Measurements from ENCODE around the gene CHML.

CHML gene

DNA sequence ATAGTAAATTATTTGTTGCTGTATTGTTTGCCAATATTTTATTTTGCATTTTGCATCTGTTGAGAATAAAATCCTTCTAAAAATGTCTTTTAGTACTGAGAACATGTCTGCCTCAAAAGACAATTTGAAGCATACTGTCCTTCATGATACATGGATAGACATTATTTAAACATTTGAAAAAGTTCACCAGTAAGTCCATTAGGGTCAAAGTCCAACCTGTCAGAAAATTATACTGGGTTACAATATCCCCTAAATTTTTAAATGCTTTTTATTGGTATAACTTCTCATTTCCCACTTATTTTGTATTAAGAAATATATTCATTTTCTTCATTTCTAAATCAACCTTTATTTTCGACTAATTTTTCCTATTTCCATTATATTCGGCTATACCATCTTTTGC, 9.3 kb downstream of the CHML start:
- Histone ChIP-seq H3K36me3 (ENCODE audit: control insufficient read depth, insufficient read depth, low read length) (no peaks in the 10 kb centered on the region), H3K4me3 (ENCODE audit: low read length) (no peak overlapping the region), H3K9ac (ENCODE audit: low read length) (no peak overlapping the region), H3K27me3 (ENCODE audit: control insufficient read depth, insufficient read depth, low read length) (no peaks in the 10 kb centered on the region), H3K4me1 (ENCODE audit: control insufficient read depth, insufficient read depth, low read length) (no peaks in the 10 kb centered on the region), H3K27ac (ENCODE audit: low read depth, low read length) (no peak overlapping the region)

- no peak overlapping the region for H3K9ac ChIP-seq (ENCODE audit: low read length)
- no peak overlapping the region for H3K4me3 ChIP-seq (ENCODE audit: low read length)
- H3K4me1 ChIP-seq (ENCODE audit: control insufficient read depth, insufficient read depth, low read length) = no peaks in the 10 kb centered on the region
- no peaks in the 10 kb centered on the region for H3K27me3 ChIP-seq (ENCODE audit: control insufficient read depth, insufficient read depth, low read length)
- H3K36me3 ChIP-seq (ENCODE audit: control insufficient read depth, insufficient read depth, low read length) = no peaks in the 10 kb centered on the region
- H3K27ac ChIP-seq (ENCODE audit: low read depth, low read length) = no peak overlapping the region
Observed at GRCh38 chr1:241630476-241630875, 9.7 kb downstream of the CHML start.

GRCh38 chr1:241630005-241630404, 10.2 kb downstream of the CHML start:
- H3K27ac ChIP-seq (ENCODE audit: low read depth, low read length) = no peak overlapping the region
- H3K36me3 ChIP-seq (ENCODE audit: control insufficient read depth, insufficient read depth, low read length) = no peaks in the 10 kb centered on the region
- H3K27me3 ChIP-seq (ENCODE audit: control insufficient read depth, insufficient read depth, low read length) = no peaks in the 10 kb centered on the region
- no peak overlapping the region for H3K4me3 ChIP-seq (ENCODE audit: low read length)
- H3K9ac ChIP-seq (ENCODE audit: low read length) = no peak overlapping the region
- H3K4me1 ChIP-seq (ENCODE audit: control insufficient read depth, insufficient read depth, low read length) = no peaks in the 10 kb centered on the region

- Histone ChIP-seq H3K27ac (ENCODE audit: low read depth, low read length) (no peak overlapping the region), H3K9ac (ENCODE audit: low read length) (no peak overlapping the region), H3K36me3 (ENCODE audit: control insufficient read depth, insufficient read depth, low read length) (no peaks in the 10 kb centered on the region), H3K4me3 (ENCODE audit: low read length) (no peak overlapping the region), H3K4me1 (ENCODE audit: control insufficient read depth, insufficient read depth, low read length) (no peaks in the 10 kb centered on the region), H3K27me3 (ENCODE audit: control insufficient read depth, insufficient read depth, low read length) (no peaks in the 10 kb centered on the region)
Observed at GRCh38 chr1:241627453-241628259, 12.5 kb downstream of the CHML start.

DNA sequence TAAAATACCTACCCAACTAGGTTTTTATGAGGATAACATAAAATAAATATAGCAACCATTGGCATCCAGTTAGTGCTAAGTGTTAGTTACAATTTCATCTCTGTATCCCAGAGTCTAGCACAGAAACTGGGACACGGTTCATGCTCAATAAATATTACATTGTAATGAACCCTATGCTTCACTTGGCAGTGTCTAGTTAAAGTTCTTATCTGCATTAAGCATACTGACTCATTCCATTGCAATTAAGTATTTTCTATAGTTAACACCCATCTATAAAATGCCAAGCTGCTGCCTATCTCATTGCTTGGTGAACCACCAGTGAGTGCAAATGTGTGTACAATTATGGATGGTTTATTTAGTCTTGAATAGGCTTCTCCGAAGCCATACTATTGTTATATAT, 15.2 kb downstream of the CHML start:
- H3K4me3 ChIP-seq (ENCODE audit: low read length) = no peak overlapping the region
- no peaks in the 10 kb centered on the region for H3K4me1 ChIP-seq (ENCODE audit: control insufficient read depth, insufficient read depth, low read length)
- H3K36me3 ChIP-seq (ENCODE audit: control insufficient read depth, insufficient read depth, low read length) = no peaks in the 10 kb centered on the region
- H3K27me3 ChIP-seq (ENCODE audit: control insufficient read depth, insufficient read depth, low read length) = no peaks in the 10 kb centered on the region
- no peak overlapping the region for H3K27ac ChIP-seq (ENCODE audit: low read depth, low read length)
- H3K9ac ChIP-seq (ENCODE audit: low read length) = no peak overlapping the region

GRCh38 chr1:241622669-241623068, 17.5 kb downstream of the CHML start:
- no peaks in the 10 kb centered on the region for H3K27me3 ChIP-seq (ENCODE audit: control insufficient read depth, insufficient read depth, low read length)
- H3K36me3 ChIP-seq (ENCODE audit: control insufficient read depth, insufficient read depth, low read length) = no peaks in the 10 kb centered on the region
- H3K4me3 ChIP-seq (ENCODE audit: low read length) = no peak overlapping the region
- H3K9ac ChIP-seq (ENCODE audit: low read length) = no peak overlapping the region
- no peaks in the 10 kb centered on the region for H3K4me1 ChIP-seq (ENCODE audit: control insufficient read depth, insufficient read depth, low read length)
- H3K27ac ChIP-seq (ENCODE audit: low read depth, low read length) = no peak overlapping the region

GRCh38 chr1:241617426-241617825, 22.7 kb downstream of the CHML start:
- Histone ChIP-seq H3K4me3 (ENCODE audit: low read length) (no peak overlapping the region), H3K27ac (ENCODE audit: low read depth, low read length) (no peak overlapping the region), H3K36me3 (ENCODE audit: control insufficient read depth, insufficient read depth, low read length) (no peaks in the 10 kb centered on the region), H3K9ac (ENCODE audit: low read length) (no peak overlapping the region), H3K27me3 (ENCODE audit: control insufficient read depth, insufficient read depth, low read length) (no peaks in the 10 kb centered on the region), H3K4me1 (ENCODE audit: control insufficient read depth, insufficient read depth, low read length) (no peaks in the 10 kb centered on the region)

DNA sequence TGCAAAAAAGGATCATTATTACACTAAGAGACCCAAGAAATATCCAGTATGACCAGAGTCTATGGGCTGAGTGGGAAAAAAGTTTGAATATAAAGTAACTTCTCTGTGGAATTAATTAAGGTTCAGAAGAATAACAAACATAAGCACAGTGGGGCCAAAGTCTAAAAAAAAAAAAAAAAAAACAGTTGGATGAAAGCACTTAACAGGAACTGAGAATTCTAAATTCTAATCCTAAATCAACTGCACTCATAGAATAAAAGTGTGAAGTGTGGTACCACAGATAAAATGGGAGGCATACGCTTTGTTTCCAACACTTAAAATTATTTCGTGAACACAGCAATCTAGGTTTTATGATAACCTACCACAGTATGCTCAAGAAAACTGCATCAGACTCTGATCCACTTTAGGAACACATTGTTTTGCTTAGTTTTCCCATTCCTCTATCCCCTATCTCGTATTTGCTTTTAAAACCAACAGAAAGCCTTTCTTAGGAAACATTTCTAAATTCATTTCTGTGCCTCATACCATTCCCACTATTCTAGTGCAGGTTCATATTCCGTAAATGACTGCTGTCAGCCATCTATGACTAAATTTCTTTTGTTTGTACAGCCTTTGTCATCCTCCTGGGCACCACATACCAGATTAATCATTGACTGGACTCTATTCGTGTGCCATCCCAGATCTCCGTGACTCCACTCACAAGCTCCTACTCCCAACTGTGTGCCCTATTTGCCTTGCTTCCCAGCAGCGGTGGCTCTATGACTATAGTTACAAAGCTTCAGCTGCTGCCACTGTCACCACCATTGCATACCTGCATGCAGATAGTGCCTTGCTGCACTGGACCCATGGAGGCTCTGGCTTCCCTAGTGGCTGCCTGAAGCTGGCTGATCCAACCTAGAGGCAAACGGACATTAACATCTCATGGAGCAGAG, 24.9 kb downstream of the CHML start:
- Histone ChIP-seq H3K4me3 (ENCODE audit: low read length) (peak overlapping the region; percentile 42), H3K27me3 (ENCODE audit: control insufficient read depth, insufficient read depth, low read length) (no peaks in the 10 kb centered on the region), H3K4me1 (ENCODE audit: control insufficient read depth, insufficient read depth, low read length) (no peaks in the 10 kb centered on the region), H3K27ac (ENCODE audit: low read depth, low read length) (no peak overlapping the region), H3K36me3 (ENCODE audit: control insufficient read depth, insufficient read depth, low read length) (no peaks in the 10 kb centered on the region), H3K9ac (ENCODE audit: low read length) (no peak overlapping the region)

DNA sequence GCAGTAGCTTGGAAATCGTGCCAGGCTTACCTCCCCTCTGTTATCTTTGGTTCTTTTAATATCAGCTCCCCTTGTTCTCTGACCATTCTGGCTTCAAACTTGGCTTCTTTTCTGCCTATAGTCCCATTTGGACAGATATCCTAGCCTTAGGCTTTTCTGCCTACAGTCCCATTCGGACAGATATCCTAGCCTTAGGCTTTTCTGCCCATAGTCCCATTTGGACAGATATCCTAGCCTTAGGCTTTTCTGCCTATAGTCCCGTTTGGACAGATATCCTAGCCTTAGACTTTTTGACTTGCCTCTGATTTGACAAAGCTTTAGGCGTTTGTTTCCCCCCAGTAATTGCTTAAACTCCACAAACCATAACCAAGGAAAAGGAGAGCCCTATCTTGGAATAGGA, 25.6 kb downstream of the CHML start:
- Histone ChIP-seq H3K36me3 (ENCODE audit: control insufficient read depth, insufficient read depth, low read length) (no peaks in the 10 kb centered on the region), H3K27me3 (ENCODE audit: control insufficient read depth, insufficient read depth, low read length) (no peaks in the 10 kb centered on the region), H3K4me3 (ENCODE audit: low read length) (no peak overlapping the region), H3K27ac (ENCODE audit: low read depth, low read length) (no peak overlapping the region), H3K9ac (ENCODE audit: low read length) (no peak overlapping the region), H3K4me1 (ENCODE audit: control insufficient read depth, insufficient read depth, low read length) (no peaks in the 10 kb centered on the region)

DNA sequence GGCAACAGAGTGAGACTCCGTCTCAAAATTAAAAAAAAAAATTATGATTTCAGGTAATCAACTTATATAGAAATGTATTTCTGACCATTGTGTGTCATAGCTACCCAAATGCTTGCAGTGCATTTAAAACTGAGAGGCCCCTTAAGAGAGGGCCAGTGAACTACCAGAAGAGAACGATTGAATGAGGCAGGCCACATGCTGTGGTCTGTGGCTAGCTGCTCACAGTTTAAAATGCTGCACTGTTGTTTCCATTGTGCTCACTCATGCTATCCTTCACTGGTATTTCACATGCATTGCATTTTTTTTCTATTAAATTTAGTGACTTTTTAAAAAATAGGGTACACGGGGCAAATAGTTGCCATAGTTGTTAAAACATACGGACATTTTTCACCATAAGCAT, 26.0 kb downstream of the CHML start:
- H3K9ac ChIP-seq (ENCODE audit: low read length) = no peak overlapping the region
- no peaks in the 10 kb centered on the region for H3K36me3 ChIP-seq (ENCODE audit: control insufficient read depth, insufficient read depth, low read length)
- H3K4me3 ChIP-seq (ENCODE audit: low read length) = no peak overlapping the region
- H3K27me3 ChIP-seq (ENCODE audit: control insufficient read depth, insufficient read depth, low read length) = no peaks in the 10 kb centered on the region
- no peak overlapping the region for H3K27ac ChIP-seq (ENCODE audit: low read depth, low read length)
- H3K4me1 ChIP-seq (ENCODE audit: control insufficient read depth, insufficient read depth, low read length) = no peaks in the 10 kb centered on the region

- no peaks in the 10 kb centered on the region for H3K36me3 ChIP-seq (ENCODE audit: control insufficient read depth, insufficient read depth, low read length)
- no peak overlapping the region for H3K4me3 ChIP-seq (ENCODE audit: low read length)
- no peak overlapping the region for H3K9ac ChIP-seq (ENCODE audit: low read length)
- H3K4me1 ChIP-seq (ENCODE audit: control insufficient read depth, insufficient read depth, low read length) = no peaks in the 10 kb centered on the region
- no peak overlapping the region for H3K27ac ChIP-seq (ENCODE audit: low read depth, low read length)
- no peaks in the 10 kb centered on the region for H3K27me3 ChIP-seq (ENCODE audit: control insufficient read depth, insufficient read depth, low read length)
Observed at GRCh38 chr1:241612533-241613477, 27.4 kb downstream of the CHML start.

- H3K27ac ChIP-seq (ENCODE audit: low read depth, low read length) = no peak overlapping the region
Observed at GRCh38 chr1:241611736-241612135, 28.4 kb downstream of the CHML start.

More at GRCh38 chr1:241611736-241612135, 28.4 kb downstream of the CHML start:
- H3K36me3 ChIP-seq (ENCODE audit: control insufficient read depth, insufficient read depth, low read length) = no peaks in the 10 kb centered on the region
- no peak overlapping the region for H3K4me3 ChIP-seq (ENCODE audit: low read length)
- H3K4me1 ChIP-seq (ENCODE audit: control insufficient read depth, insufficient read depth, low read length) = no peaks in the 10 kb centered on the region
- no peak overlapping the region for H3K9ac ChIP-seq (ENCODE audit: low read length)
- no peaks in the 10 kb centered on the region for H3K27me3 ChIP-seq (ENCODE audit: control insufficient read depth, insufficient read depth, low read length)
